ENCODE measurements around the gene ATM. TPM values are rescaled to one million over a fixed set of nuclear protein-coding genes. Genes with fewer than 3 reads are reported as not detected.
"Not testable (repeated sequence)": the region's sequence is repeated elsewhere in the genome, so short reads cannot be mapped to it uniquely, and the experiment has no call there.

The ATM gene
- total RNA-seq, 2 experiments from 2014 or later, result 125 to 159 TPM

GRCh38 chr11:108286956-108287355 is 64.1 kb downstream of the ATM start:
- H3K4me1 ChIP-seq (ENCODE audit: insufficient read depth, low read length, poor library complexity, severe bottlenecking), result peaks cover 18% of the 10 kb centered on the region
- H3K9me2 ChIP-seq (ENCODE audit: insufficient read depth, low read length), result 0 out of 2 replicates have a peak, but pooled peaks cover 3% of the 10 kb centered on the region
- POLR2A ChIA-PET, result no interaction called here
- H3K4me3 ChIP-seq (ENCODE audit: low read depth, low read length, poor library complexity, severe bottlenecking), result no peak overlapping the region
- CTCF ChIA-PET (ENCODE audit: unreplicated experiment), result no interaction called here
- intact Hi-C loops (cut with micrococcal nuclease; ENCODE audit: unreplicated experiment), result no loop called here
- H3K9me3 ChIP-seq (ENCODE audit: low read length), result no peaks in the 10 kb centered on the region
- no peak overlapping the region for H2AFZ ChIP-seq (ENCODE audit: low read length)
- H3K4me2 ChIP-seq (ENCODE audit: low read length), result no peak overlapping the region
- no peak overlapping the region for H3K27ac ChIP-seq (ENCODE audit: low read depth, low read length, poor library complexity, severe bottlenecking)
- peaks cover 95% of the 10 kb centered on the region for H3K36me3 ChIP-seq (ENCODE audit: insufficient read depth, low read length)
- DNase-seq (ENCODE audit: low spot score), result no peak
- TF ChIP-seq CTCF (conservative IDR thresholded peaks at IDR 0.05; ENCODE audit: low read length) (no peak), EZH2phosphoT487 (IDR thresholded peaks at IDR 0.05; ENCODE audit: borderline replicate concordance, low read depth, low read length) (no peak)
- no peaks in the 10 kb centered on the region for H3K79me2 ChIP-seq (ENCODE audit: insufficient read depth, low read depth, low read length)
- no peaks in the 10 kb centered on the region for H4K20me1 ChIP-seq (ENCODE audit: insufficient read depth, low read length)
- no TSS peak for BruUV-seq (replicated peaks)

DNA sequence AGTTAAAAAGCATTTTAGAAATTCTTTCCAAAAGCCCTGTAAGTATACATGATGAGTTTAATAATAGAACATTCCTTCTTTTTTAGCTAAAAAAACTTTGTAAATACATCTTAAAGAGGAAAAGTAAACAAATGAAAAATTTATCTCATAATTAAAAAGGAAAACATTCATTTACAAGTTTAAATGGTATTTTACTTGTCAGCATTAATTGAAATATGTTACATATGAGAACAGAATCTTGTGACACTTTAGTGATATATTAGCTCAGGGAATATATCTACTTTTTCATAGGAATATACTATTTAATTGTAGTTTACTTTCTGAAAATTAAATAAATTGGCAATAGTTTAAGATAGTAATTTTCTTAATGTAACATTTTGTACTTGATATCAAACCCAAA is 66.2 kb downstream of the ATM start:
- intact Hi-C loops (cut with micrococcal nuclease; ENCODE audit: unreplicated experiment); BruUV-seq (replicated peaks): not testable (repeated sequence)

GRCh38 chr11:108289699-108290098 is 66.8 kb downstream of the ATM start:
- TF ChIP-seq CTCF (conservative IDR thresholded peaks at IDR 0.05; ENCODE audit: low read length) (no peak), EZH2phosphoT487 (IDR thresholded peaks at IDR 0.05; ENCODE audit: borderline replicate concordance, low read depth, low read length) (no peak)
- H3K9me3 ChIP-seq (ENCODE audit: low read length), result no peaks in the 10 kb centered on the region
- peaks cover 94% of the 10 kb centered on the region for H3K36me3 ChIP-seq (ENCODE audit: insufficient read depth, low read length)
- no peaks in the 10 kb centered on the region for H3K79me2 ChIP-seq (ENCODE audit: insufficient read depth, low read depth, low read length)
- POLR2A ChIA-PET, result interaction anchor here (0.6 kb wide), 1 partner anchor 45 kb away, joined by 3 read pairs; no protein-coding TSS in a partner anchor
- DNase-seq (ENCODE audit: low spot score), result peak; percentile 54
- peaks cover 18% of the 10 kb centered on the region for H3K4me1 ChIP-seq (ENCODE audit: insufficient read depth, low read length, poor library complexity, severe bottlenecking)
- no peaks in the 10 kb centered on the region for H4K20me1 ChIP-seq (ENCODE audit: insufficient read depth, low read length)
- intact Hi-C loops (cut with micrococcal nuclease; ENCODE audit: unreplicated experiment), result no loop called here
- 0 out of 2 replicates have a peak, but pooled peaks cover 3% of the 10 kb centered on the region for H3K9me2 ChIP-seq (ENCODE audit: insufficient read depth, low read length)
- CTCF ChIA-PET (ENCODE audit: unreplicated experiment), result no interaction called here
- peak overlapping the region; percentile 11; the same call in 1 of the 2 replicates for H3K4me2 ChIP-seq (ENCODE audit: low read length)
- BruUV-seq (replicated peaks), result no TSS peak
- no peak overlapping the region for H2AFZ ChIP-seq (ENCODE audit: low read length)
- H3K4me3 ChIP-seq (ENCODE audit: low read depth, low read length, poor library complexity, severe bottlenecking), result no peak overlapping the region
- peak overlapping the region; percentile 23 for H3K27ac ChIP-seq (ENCODE audit: low read depth, low read length, poor library complexity, severe bottlenecking)

More for the DNA sequence above, 66.2 kb downstream of the ATM start:
- H3K79me2 ChIP-seq (ENCODE audit: insufficient read depth, low read depth, low read length); H3K9me3 ChIP-seq (ENCODE audit: low read length); CTCF ChIA-PET (ENCODE audit: unreplicated experiment); DNase-seq (ENCODE audit: low spot score); H4K20me1 ChIP-seq (ENCODE audit: insufficient read depth, low read length); H3K9me2 ChIP-seq (ENCODE audit: insufficient read depth, low read length); H3K4me3 ChIP-seq (ENCODE audit: low read depth, low read length, poor library complexity, severe bottlenecking); H3K27ac ChIP-seq (ENCODE audit: low read depth, low read length, poor library complexity, severe bottlenecking); H2AFZ ChIP-seq (ENCODE audit: low read length); H3K4me2 ChIP-seq (ENCODE audit: low read length): not testable (repeated sequence)
- Histone ChIP-seq H3K4me1 (ENCODE audit: insufficient read depth, low read length, poor library complexity, severe bottlenecking) (peaks cover 18% of the 10 kb centered on the region), H3K36me3 (ENCODE audit: insufficient read depth, low read length) (peaks cover 95% of the 10 kb centered on the region)
- POLR2A ChIA-PET, result interaction anchor here (0.8 kb wide), 1 partner anchor 50 kb away, joined by 4 read pairs; no protein-coding TSS in a partner anchor

All from OCI-LY7 (cell line).